ENCODE measurements around the gene ATP6AP1.
"Not testable (repeated sequence)": the region's sequence is repeated elsewhere in the genome, so short reads cannot be mapped to it uniquely, and the experiment has no call there.

Gene ATP6AP1

GRCh38 chrX:154399527-154400368, 28.7 kb upstream of the ATP6AP1 start:
- no peak for DNase-seq

DNA sequence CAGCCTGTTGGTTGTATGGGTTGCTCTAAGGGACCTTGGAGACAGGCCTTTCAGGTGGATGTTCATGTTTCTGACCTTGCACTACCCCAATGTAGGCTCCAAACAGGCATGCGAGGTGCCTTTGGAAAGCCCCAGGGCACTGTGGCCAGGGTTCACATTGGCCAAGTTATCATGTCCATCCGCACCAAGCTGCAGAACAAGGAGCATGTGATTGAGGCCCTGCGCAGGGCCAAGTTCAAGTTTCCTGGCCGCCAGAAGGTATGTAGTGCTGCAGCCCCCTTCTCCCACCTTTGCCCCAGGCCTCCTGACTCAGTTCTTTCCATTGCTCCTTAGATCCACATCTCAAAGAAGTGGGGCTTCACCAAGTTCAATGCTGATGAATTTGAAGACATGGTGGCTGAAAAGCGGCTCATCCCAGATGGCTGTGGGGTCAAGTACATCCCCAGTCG, 28.1 kb upstream of the ATP6AP1 start:
- not testable (repeated sequence) for DNase-seq

DNA sequence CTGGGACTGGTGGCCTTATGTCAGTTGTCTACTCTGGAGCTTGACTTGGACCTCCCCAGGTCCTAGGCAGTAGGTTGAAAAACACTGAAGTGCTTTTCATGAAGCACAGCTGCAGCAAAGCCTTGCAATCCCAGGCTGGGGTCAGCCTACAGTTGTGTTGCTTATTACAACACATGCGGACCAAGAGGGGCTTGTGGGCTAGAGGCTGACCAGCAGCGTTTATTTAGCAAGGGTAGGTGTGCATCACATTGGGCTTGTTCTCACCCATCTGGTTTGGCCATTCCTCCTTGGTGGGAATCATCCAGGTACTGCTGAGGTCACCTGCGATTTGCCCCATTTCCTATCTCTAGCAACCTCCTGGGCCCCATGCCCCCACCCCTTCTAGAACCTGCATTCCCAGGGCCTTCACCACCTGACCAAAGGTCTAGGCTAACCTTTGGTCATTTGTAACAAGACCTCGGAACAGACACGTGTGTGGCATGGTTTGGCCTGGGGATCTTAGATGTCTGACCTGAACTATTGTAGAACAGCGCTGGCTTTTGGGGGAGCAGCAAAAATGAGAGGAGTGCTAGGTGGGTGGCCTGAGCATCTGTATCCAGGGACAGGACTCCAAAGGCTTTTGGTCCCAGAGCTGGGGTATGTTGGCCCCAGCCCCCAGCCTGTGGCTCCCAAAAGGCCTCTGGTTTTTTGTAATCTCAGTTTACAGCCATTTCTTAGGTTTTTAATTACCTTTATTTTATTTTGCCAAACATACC, 27.3 kb upstream of the ATP6AP1 start:
- no peak for DNase-seq

DNA sequence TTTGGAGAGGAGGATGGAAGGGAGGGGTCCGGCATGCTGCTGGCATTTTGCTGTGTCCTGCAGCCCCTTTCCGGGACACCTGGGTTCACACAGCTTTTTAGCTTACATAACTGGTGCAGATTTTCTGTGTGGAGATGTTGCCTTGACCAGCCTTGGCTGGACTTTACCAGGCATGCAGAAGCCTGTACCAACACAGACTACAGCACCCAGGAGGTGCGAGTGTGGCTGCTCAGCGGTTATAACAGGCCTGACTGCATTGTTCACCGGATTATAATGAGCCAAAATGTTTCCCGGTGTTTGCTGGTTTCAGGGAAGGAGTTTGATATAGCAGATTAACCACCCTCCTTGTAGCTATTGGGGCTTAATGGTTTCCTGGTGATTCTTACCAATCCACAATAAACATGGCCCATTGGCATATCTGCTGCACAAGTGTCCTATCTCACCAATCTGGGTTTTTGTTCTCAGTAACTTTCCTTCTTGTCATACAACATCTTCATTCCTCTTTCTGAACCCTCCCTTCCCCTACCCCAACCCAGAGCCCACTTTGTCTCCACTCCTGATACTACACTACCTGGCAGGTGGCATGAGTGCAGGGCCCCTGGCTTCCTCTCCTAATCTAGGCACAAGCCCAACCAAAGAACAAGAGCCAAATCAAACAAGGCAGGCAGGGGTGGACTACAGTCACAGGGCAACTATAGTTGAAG, 26.4 kb upstream of the ATP6AP1 start:
- DNase-seq: no peak

DNA sequence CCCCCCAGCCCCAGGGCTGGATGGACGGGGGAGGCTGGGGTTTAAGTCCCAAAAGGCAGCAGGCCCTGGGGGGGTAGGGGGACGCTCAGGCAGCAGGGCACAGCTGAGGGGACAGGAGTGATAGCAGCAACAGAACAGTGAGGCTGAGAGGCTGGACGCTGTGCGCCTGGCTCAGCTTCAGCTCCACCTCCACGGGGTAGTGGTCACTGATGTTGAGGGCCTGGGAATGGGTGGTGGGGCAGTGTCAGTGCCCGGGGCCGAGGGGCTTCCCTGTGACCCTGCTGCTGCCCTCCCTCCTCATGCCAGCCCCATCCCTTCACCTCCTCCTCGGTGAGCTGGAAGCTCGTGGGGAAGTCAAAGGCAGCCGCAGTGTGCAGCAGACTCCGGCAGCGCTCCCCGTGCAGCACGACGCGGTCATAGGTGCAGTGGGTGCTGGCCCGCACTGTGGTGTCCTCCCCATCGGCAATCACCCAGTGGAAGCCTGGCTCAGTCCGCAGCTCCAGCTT, 25.8 kb upstream of the ATP6AP1 start:
- no peak for DNase-seq

DNA sequence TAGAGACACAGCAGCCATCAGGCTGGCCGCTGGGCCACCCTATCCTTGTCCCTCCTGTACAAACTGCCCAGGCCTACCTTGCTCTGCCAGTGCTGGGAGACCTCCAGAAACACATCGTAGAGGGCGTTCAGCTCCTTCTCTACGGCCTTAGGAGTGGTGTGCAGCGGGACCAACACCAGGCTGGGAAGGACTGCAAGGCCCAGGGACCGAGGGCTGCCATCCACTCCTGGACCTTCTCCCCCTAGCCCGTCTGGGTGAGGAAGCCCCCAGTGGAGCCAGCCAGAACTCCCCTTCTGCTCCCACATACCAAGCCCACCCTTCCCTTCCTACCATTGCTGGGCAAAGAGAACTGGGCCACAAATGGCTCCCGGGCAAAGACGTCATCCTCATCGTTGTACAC, 25.3 kb upstream of the ATP6AP1 start:
- DNase-seq: no peak

DNA sequence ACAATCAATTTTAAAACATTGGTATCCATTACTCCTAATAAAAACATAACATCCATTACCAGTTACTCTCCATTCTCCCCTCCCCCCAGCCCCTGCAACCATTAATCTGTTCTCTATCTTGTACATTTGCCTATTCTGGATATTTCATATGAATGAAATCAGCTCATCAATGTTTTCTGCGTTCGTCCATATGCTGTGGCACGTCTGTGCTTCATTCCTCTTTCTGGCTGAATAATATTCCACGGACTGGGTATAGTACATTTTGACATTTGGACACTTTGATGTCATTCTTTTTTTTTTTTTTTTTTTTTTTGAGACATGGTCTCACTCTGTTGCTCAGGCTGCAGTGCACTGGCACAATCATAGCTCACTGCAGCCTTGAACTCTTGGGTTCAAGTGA, 24.6 kb upstream of the ATP6AP1 start:
- no peak for DNase-seq

DNA sequence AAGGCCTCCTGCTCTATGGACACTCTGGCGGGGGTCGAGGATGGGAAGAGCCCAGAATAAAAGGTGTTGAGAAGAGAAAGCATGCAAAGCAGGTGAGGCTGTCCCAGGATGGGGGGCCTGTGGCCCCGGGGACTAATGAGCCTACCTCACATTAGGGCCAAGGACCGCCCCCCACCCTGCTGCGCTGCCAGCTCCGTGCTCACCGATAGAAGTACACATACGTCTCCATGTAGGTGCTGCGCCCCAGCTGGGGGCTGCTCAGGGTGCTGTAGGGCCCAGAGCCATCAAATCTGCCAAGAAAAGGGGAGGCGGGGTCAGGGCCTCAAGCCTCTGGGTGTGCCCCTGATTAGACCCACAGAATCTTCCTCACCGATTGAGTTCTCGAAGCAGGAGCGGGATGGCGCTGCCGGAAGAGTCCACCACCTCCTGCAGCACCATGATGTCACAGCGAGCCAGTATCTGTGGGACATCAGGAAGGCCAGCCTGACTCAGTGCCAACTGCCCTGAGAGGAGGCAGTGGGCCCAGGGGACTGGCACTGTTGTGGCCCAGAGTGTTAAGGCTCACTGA, 23.8 kb upstream of the ATP6AP1 start:
- no peak for DNase-seq

DNA sequence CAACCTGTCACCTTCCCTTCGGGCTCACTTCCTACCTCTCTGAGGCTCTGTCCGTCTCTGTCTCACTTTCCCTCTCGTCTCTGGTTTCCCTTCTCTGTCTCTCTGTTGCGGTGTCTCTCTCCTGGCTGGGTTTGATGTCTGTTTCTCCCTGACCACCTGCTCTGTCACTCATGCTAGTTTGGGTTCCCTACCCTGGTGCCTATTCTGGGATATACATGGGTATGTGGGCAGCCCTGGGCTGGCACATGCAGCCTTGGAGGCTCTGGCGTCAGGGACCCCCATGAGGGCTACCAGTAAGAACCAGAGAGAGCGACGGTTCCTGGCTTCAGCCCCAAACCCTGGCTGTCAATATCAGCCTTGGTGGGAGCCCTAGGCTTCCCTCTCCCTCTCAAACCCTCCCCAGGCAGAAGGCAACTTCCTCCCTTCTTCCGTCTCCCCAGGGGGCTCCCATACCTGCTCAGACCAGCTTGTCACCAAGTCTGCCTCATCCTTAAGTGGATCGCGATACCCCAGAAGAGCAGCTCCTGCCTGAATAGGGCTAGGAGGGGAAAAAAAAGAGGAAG, 19.7 kb upstream of the ATP6AP1 start:
- no peak for DNase-seq

- DNase-seq: no peak
These were observed 19.1 kb upstream of the ATP6AP1 start, which contains the start of gene DNASE1L1 for GRCh38 chrX:154409222-154409871. Gene DNASE1L1, minus strand, starts transcription at chrX:154409254. Its CDS starts 3,686 bp downstream, at chrX:154405568.

GRCh38 chrX:154411981-154412340, 16.5 kb upstream of the ATP6AP1 start:
- peak; percentile 18 for DNase-seq

GRCh38 chrX:154412468-154412867, 16.0 kb upstream of the ATP6AP1 start:
- no peak for DNase-seq

DNA sequence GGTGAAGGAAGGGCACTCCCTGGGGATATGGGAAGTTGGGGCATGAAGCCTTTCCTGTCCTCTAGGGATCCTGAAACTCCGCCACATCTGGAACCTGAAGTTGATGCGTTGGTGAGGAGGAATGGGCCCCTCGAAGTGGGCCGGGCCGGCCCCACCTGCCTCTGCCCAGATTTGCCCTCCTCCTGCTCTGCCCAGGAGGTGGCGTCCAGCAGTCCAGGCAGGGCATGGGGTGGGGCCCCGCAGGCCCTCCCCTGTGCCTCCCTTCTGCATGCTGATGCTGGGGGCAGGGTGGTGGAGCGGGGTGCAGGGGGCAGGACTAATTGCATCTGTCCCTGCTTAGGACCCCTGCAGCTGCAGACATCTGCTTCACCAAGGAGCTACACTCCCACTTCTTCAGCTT, 15.3 kb upstream of the ATP6AP1 start:
- DNase-seq: no peak

DNA sequence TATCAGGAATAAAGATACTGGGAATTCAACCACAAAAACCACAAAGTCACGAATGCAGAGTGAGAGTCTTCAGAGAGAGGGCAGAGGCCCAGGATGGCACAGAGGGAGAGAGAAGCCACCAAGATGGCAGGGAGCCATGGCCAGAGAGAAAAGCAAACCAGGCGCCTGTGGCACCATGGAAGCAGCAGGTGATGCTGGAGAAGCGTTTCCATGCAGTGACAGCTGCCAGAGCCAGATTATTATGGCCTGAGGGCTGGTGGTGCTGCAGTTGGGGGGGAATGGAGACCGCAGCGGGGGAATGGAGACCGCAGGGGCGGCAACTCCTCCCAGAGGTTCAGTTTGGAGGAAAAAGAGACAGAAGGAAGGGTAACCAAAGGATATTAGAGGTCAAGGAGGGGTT, 11.3 kb upstream of the ATP6AP1 start:
- no peak for DNase-seq

GRCh38 chrX:154419189-154419588, 9.3 kb upstream of the ATP6AP1 start:
- DNase-seq: no peak

GRCh38 chrX:154419688-154420401, 8.6 kb upstream of the ATP6AP1 start:
- DNase-seq: no peak

DNA sequence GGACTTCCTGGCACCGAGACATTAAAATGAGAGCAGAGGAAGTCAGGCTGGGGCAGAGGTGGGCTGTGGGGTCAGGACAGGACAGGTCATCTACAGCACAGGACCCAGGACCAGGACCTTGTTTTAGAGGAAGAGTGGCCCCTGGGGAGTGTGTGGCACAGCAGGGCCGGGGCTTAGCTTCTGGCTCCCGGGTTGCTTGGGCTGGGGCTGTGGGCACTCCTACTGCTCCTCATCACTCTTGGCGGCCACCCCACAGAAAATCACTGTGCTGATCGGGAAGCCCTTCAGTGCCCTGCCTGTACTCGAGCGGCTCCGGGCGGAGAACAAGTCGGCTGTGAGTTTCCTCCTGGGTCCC, 8.1 kb upstream of the ATP6AP1 start:
- DNase-seq: no peak

DNA sequence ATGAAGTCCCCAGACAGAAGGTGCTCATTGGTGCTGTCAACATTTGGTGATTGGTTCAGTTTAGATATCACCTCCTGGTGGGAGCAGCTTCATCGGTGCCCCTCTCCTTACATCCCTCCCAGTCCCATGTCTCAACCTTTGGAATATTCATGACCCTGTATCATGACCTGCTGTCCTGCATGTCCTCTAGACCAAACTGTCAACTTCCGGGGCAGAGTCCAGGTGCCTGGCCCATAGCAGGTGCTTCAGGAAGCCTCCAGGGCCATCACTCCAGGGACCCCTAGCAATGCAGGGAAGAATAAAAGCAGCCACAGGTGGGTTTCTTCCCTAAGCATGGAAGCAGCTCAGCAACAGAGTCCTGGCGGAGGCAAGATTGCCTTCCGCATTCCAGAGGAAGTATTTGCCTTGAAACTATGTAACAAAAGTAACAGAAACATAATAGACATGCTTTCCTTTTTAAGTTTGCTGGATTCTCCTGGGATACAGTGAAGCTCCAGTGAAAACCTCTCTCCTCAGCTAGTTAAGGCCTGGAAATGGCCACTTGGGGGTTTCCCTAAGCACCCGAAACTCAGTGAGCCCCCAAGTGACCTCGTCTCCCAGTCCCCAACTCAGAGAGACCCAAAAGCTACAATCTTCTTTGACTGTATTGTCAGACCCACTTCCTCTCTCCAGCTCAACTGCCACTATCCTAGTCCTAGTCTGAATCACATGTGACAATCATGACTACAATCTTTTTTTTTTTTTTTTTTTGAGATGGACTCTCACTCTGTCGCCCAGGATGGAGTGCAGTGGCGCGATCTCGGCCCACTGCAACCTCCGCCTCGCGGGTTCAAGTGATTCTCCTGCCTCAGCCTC, 1.3 kb upstream of the ATP6AP1 start:
- DNase-seq: no peak

DNA sequence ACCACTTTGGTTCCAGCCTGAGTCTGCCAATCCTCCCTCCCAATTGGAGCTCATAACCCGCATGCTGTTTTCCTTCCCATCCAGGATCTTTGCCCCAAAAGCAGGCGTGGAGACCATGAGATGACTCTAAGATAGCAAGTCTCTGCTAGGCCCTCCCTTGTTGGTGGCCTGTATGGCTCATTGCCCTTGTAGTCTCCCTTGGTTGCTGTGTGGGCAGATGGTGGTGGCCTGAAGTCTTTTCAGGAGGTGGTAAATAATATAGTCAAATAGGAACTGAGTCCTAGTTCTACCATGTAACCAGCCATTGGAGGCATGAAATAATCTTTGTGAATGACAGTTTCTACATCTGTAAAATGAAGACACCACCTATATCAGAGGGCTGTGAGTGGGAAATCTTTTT, 1.2 kb downstream of the ATP6AP1 start:
- DNase-seq: no peak

GRCh38 chrX:154430479-154430878, 2.0 kb downstream of the ATP6AP1 start:
- DNase-seq: no peak

DNA sequence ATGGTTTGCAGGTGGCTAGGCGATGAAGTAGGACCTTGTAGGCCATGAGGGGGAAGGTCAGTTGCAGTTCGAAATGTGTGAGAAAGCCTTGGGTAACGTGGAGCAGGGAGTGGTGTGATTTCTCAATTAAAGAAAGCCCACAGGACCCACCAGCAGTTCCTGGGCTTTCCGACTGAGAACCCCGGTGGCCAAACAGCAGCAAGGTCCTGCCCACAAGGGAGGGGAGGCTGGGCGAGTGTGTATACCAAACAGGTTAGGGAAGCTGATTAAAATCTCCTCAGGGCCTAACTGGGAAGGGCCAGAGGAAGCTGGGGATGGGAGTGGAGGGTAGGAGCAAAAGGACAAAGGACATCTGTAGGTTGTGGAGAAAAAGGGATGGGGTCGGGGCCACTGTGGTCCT, 2.4 kb downstream of the ATP6AP1 start:
- no peak for DNase-seq
